G401.6 (cell line): ENCODE measurements around the gene SLC25A13.

Experiments
- FAIRE-seq: peaks from 2 replicates; lab custom pipeline; 2012; peaks lifted over from hg19 to GRCh38; lab: Jason Lieb, UNC

The SLC25A13 gene

GRCh38 chr7:96322847-96323461 lies 1.1 kb upstream of the SLC25A13 start:
- FAIRE-seq = no peak

- FAIRE-seq = no peak
These were observed 436 bp upstream of the SLC25A13 start for GRCh38 chr7:96322373-96322695.

GRCh38 chr7:96321031-96321657 lies 754 bp downstream of the SLC25A13 start:
- peak; percentile 76 for FAIRE-seq

- FAIRE-seq = no peak
These were observed 1.5 kb downstream of the SLC25A13 start for GRCh38 chr7:96320442-96320841.

GRCh38 chr7:96319439-96319838 lies 2.5 kb downstream of the SLC25A13 start:
- FAIRE-seq = no peak

- FAIRE-seq = no peak
These were observed 4.9 kb downstream of the SLC25A13 start for GRCh38 chr7:96316949-96317348.

- FAIRE-seq = no peak
These were observed 6.8 kb downstream of the SLC25A13 start for GRCh38 chr7:96315125-96315512.

- no peak for FAIRE-seq
These were observed 7.3 kb downstream of the SLC25A13 start for GRCh38 chr7:96314402-96315124.

- FAIRE-seq = no peak
These were observed 8.0 kb downstream of the SLC25A13 start for GRCh38 chr7:96313940-96314339.

- no peak for FAIRE-seq
These were observed 9.4 kb downstream of the SLC25A13 start for GRCh38 chr7:96312502-96312901.

- FAIRE-seq = no peak
These were observed 9.9 kb downstream of the SLC25A13 start for GRCh38 chr7:96311967-96312366.

GRCh38 chr7:96310110-96310509 lies 11.8 kb downstream of the SLC25A13 start:
- FAIRE-seq = no peak

- FAIRE-seq = no peak
These were observed 13.0 kb downstream of the SLC25A13 start for GRCh38 chr7:96308950-96309263.

GRCh38 chr7:96308253-96308949 lies 13.5 kb downstream of the SLC25A13 start:
- no peak for FAIRE-seq

- FAIRE-seq = no peak
These were observed 15.3 kb downstream of the SLC25A13 start for GRCh38 chr7:96306385-96307125.

- no peak for FAIRE-seq
These were observed 16.0 kb downstream of the SLC25A13 start for GRCh38 chr7:96305915-96306314.

GRCh38 chr7:96304573-96304972 lies 17.3 kb downstream of the SLC25A13 start:
- FAIRE-seq = no peak

GRCh38 chr7:96303686-96304443 lies 18.0 kb downstream of the SLC25A13 start:
- no peak for FAIRE-seq

GRCh38 chr7:96303105-96303685 lies 18.7 kb downstream of the SLC25A13 start:
- no peak for FAIRE-seq

- FAIRE-seq = no peak
These were observed 20.9 kb downstream of the SLC25A13 start for GRCh38 chr7:96300986-96301385.

- no peak for FAIRE-seq
These were observed 21.4 kb downstream of the SLC25A13 start for GRCh38 chr7:96300502-96300901.

- FAIRE-seq = no peak
These were observed 22.4 kb downstream of the SLC25A13 start for GRCh38 chr7:96299496-96299895.
